ENCODE results near the gene SERP1.

The SERP1 gene

GRCh38 chr3:150535204-150535603, 11.1 kb downstream of the SERP1 start:
- H3K4me1 ChIP-seq (ENCODE audit: control insufficient read depth, low read depth, low read length): no peaks in the 10 kb centered on the region
- no peak overlapping the region for H2BK120ac ChIP-seq (ENCODE audit: low read depth, low read length)
- H3K36me3 ChIP-seq (ENCODE audit: control insufficient read depth, insufficient read depth, low read length): no peaks in the 10 kb centered on the region
- no peak overlapping the region for H3K9ac ChIP-seq (ENCODE audit: low read length)
- H3K79me2 ChIP-seq (ENCODE audit: control insufficient read depth, insufficient read depth, low read length): no peaks in the 10 kb centered on the region
- DNase-seq: no peak
- H2BK5ac ChIP-seq (ENCODE audit: low read length): no peak overlapping the region
- no peaks in the 10 kb centered on the region for H3K79me1 ChIP-seq (ENCODE audit: low read length)
- no peak overlapping the region for H3K27ac ChIP-seq (ENCODE audit: low read depth, low read length)
- no peak overlapping the region for H4K8ac ChIP-seq (ENCODE audit: low read depth, low read length)
- H3K56ac ChIP-seq (ENCODE audit: low read length): no peak overlapping the region
- no peak overlapping the region for H3K4me3 ChIP-seq (ENCODE audit: low read length)
- no peak overlapping the region for H2AK5ac ChIP-seq (ENCODE audit: low read length)
- no peak overlapping the region for H3K23ac ChIP-seq (ENCODE audit: low read length)
- H3K18ac ChIP-seq (ENCODE audit: low read length): no peak overlapping the region
- H3K4me2 ChIP-seq (ENCODE audit: low read length): no peak overlapping the region
- H4K5ac ChIP-seq (ENCODE audit: low read length): no peak overlapping the region
- H3K27me3 ChIP-seq (ENCODE audit: insufficient read depth, low read length, poor library complexity): no peaks in the 10 kb centered on the region
- H2BK15ac ChIP-seq (replicated peaks; ENCODE audit: low read depth): no peak overlapping the region
- WGBS (ENCODE audit: extremely low coverage, insufficient coverage, low lambda C conversion rate): no CpG with 5 or more reads among the region's 4 CpGs
- H3K4ac ChIP-seq (ENCODE audit: low read depth, low read length): no peak overlapping the region

GRCh38 chr3:150531775-150532174, 14.5 kb downstream of the SERP1 start:
- H3K23ac ChIP-seq (ENCODE audit: low read length): no peak overlapping the region
- H3K4me3 ChIP-seq (ENCODE audit: low read length): no peak overlapping the region
- no peak overlapping the region for H3K9ac ChIP-seq (ENCODE audit: low read length)
- H3K79me1 ChIP-seq (ENCODE audit: low read length): no peaks in the 10 kb centered on the region
- H4K8ac ChIP-seq (ENCODE audit: low read depth, low read length): no peak overlapping the region
- DNase-seq: no peak
- no peak overlapping the region for H2BK5ac ChIP-seq (ENCODE audit: low read length)
- H3K27ac ChIP-seq (ENCODE audit: low read depth, low read length): no peak overlapping the region
- H4K5ac ChIP-seq (ENCODE audit: low read length): no peak overlapping the region
- no peak overlapping the region for H2BK15ac ChIP-seq (replicated peaks; ENCODE audit: low read depth)
- no peak overlapping the region for H3K4ac ChIP-seq (ENCODE audit: low read depth, low read length)
- H3K36me3 ChIP-seq (ENCODE audit: control insufficient read depth, insufficient read depth, low read length): no peaks in the 10 kb centered on the region
- H3K4me2 ChIP-seq (ENCODE audit: low read length): no peak overlapping the region
- H3K4me1 ChIP-seq (ENCODE audit: control insufficient read depth, low read depth, low read length): no peaks in the 10 kb centered on the region
- no peak overlapping the region for H3K56ac ChIP-seq (ENCODE audit: low read length)
- no peaks in the 10 kb centered on the region for H3K27me3 ChIP-seq (ENCODE audit: insufficient read depth, low read length, poor library complexity)
- no peak overlapping the region for H2AK5ac ChIP-seq (ENCODE audit: low read length)
- no peak overlapping the region for H3K18ac ChIP-seq (ENCODE audit: low read length)
- H2BK120ac ChIP-seq (ENCODE audit: low read depth, low read length): no peak overlapping the region
- H3K79me2 ChIP-seq (ENCODE audit: control insufficient read depth, insufficient read depth, low read length): no peaks in the 10 kb centered on the region

- Histone ChIP-seq H2BK5ac (ENCODE audit: low read length) (no peak overlapping the region), H2BK15ac (replicated peaks; ENCODE audit: low read depth) (no peak overlapping the region), H3K36me3 (ENCODE audit: control insufficient read depth, insufficient read depth, low read length) (no peaks in the 10 kb centered on the region), H3K4ac (ENCODE audit: low read depth, low read length) (no peak overlapping the region), H3K4me2 (ENCODE audit: low read length) (no peak overlapping the region), H3K23ac (ENCODE audit: low read length) (no peak overlapping the region), H3K79me2 (ENCODE audit: control insufficient read depth, insufficient read depth, low read length) (no peaks in the 10 kb centered on the region), H3K4me1 (ENCODE audit: control insufficient read depth, low read depth, low read length) (no peaks in the 10 kb centered on the region), H4K5ac (ENCODE audit: low read length) (no peak overlapping the region), H3K18ac (ENCODE audit: low read length) (no peak overlapping the region), H3K4me3 (ENCODE audit: low read length) (no peak overlapping the region), H2AK5ac (ENCODE audit: low read length) (no peak overlapping the region), H3K27ac (ENCODE audit: low read depth, low read length) (no peak overlapping the region), H4K8ac (ENCODE audit: low read depth, low read length) (no peak overlapping the region), H2BK120ac (ENCODE audit: low read depth, low read length) (no peak overlapping the region), H3K56ac (ENCODE audit: low read length) (no peak overlapping the region), H3K27me3 (ENCODE audit: insufficient read depth, low read length, poor library complexity) (no peaks in the 10 kb centered on the region), H3K79me1 (ENCODE audit: low read length) (no peaks in the 10 kb centered on the region), H3K9ac (ENCODE audit: low read length) (no peak overlapping the region)
- DNase-seq: no peak
- WGBS (ENCODE audit: extremely low coverage, insufficient coverage, low lambda C conversion rate): no CpG with 5 or more reads among the region's 2 CpGs
These were observed 17.9 kb downstream of the SERP1 start for GRCh38 chr3:150528354-150528797.

- no peak overlapping the region for H2BK5ac ChIP-seq (ENCODE audit: low read length)
- no peak overlapping the region for H2BK120ac ChIP-seq (ENCODE audit: low read depth, low read length)
- no peak overlapping the region for H2BK15ac ChIP-seq (replicated peaks; ENCODE audit: low read depth)
- H3K56ac ChIP-seq (ENCODE audit: low read length): no peak overlapping the region
- H4K5ac ChIP-seq (ENCODE audit: low read length): no peak overlapping the region
- no peak overlapping the region for H3K4me3 ChIP-seq (ENCODE audit: low read length)
- H3K9ac ChIP-seq (ENCODE audit: low read length): no peak overlapping the region
- no CpG with 5 or more reads among the region's 10 CpGs for WGBS (ENCODE audit: extremely low coverage, insufficient coverage, low lambda C conversion rate)
- no peaks in the 10 kb centered on the region for H3K36me3 ChIP-seq (ENCODE audit: control insufficient read depth, insufficient read depth, low read length)
- H3K79me2 ChIP-seq (ENCODE audit: control insufficient read depth, insufficient read depth, low read length): no peaks in the 10 kb centered on the region
- H3K27me3 ChIP-seq (ENCODE audit: insufficient read depth, low read length, poor library complexity): no peaks in the 10 kb centered on the region
- H3K23ac ChIP-seq (ENCODE audit: low read length): no peak overlapping the region
- no peaks in the 10 kb centered on the region for H3K79me1 ChIP-seq (ENCODE audit: low read length)
- H2AK5ac ChIP-seq (ENCODE audit: low read length): no peak overlapping the region
- no peak overlapping the region for H3K4ac ChIP-seq (ENCODE audit: low read depth, low read length)
- H3K4me2 ChIP-seq (ENCODE audit: low read length): no peak overlapping the region
- no peak overlapping the region for H3K18ac ChIP-seq (ENCODE audit: low read length)
- DNase-seq: no peak
- no peaks in the 10 kb centered on the region for H3K4me1 ChIP-seq (ENCODE audit: control insufficient read depth, low read depth, low read length)
- H4K8ac ChIP-seq (ENCODE audit: low read depth, low read length): no peak overlapping the region
- H3K27ac ChIP-seq (ENCODE audit: low read depth, low read length): no peak overlapping the region
These were observed 18.6 kb downstream of the SERP1 start for GRCh38 chr3:150527464-150528255.

GRCh38 chr3:150523538-150523937, 22.8 kb downstream of the SERP1 start:
- Histone ChIP-seq H4K5ac (ENCODE audit: low read length) (no peak overlapping the region), H3K9ac (ENCODE audit: low read length) (no peak overlapping the region), H4K8ac (ENCODE audit: low read depth, low read length) (no peak overlapping the region), H3K18ac (ENCODE audit: low read length) (no peak overlapping the region), H3K4ac (ENCODE audit: low read depth, low read length) (no peak overlapping the region), H2BK15ac (replicated peaks; ENCODE audit: low read depth) (no peak overlapping the region), H2BK5ac (ENCODE audit: low read length) (no peak overlapping the region), H3K4me2 (ENCODE audit: low read length) (no peak overlapping the region), H3K79me1 (ENCODE audit: low read length) (no peaks in the 10 kb centered on the region), H2AK5ac (ENCODE audit: low read length) (no peak overlapping the region), H3K79me2 (ENCODE audit: control insufficient read depth, insufficient read depth, low read length) (no peaks in the 10 kb centered on the region), H2BK120ac (ENCODE audit: low read depth, low read length) (no peak overlapping the region), H3K23ac (ENCODE audit: low read length) (no peak overlapping the region), H3K27me3 (ENCODE audit: insufficient read depth, low read length, poor library complexity) (no peaks in the 10 kb centered on the region), H3K56ac (ENCODE audit: low read length) (no peak overlapping the region), H3K36me3 (ENCODE audit: control insufficient read depth, insufficient read depth, low read length) (no peaks in the 10 kb centered on the region), H3K4me3 (ENCODE audit: low read length) (no peak overlapping the region), H3K27ac (ENCODE audit: low read depth, low read length) (no peak overlapping the region), H3K4me1 (ENCODE audit: control insufficient read depth, low read depth, low read length) (no peaks in the 10 kb centered on the region)
- WGBS (ENCODE audit: extremely low coverage, insufficient coverage, low lambda C conversion rate): no CpG with 5 or more reads among the region's 2 CpGs
- no peak for DNase-seq

- Histone ChIP-seq H2BK5ac (ENCODE audit: low read length) (no peak overlapping the region), H3K27ac (ENCODE audit: low read depth, low read length) (no peak overlapping the region), H3K4me1 (ENCODE audit: control insufficient read depth, low read depth, low read length) (no peaks in the 10 kb centered on the region), H4K5ac (ENCODE audit: low read length) (no peak overlapping the region), H2BK120ac (ENCODE audit: low read depth, low read length) (no peak overlapping the region), H3K18ac (ENCODE audit: low read length) (no peak overlapping the region), H2AK5ac (ENCODE audit: low read length) (no peak overlapping the region), H2BK15ac (replicated peaks; ENCODE audit: low read depth) (no peak overlapping the region), H3K27me3 (ENCODE audit: insufficient read depth, low read length, poor library complexity) (no peaks in the 10 kb centered on the region), H3K4ac (ENCODE audit: low read depth, low read length) (no peak overlapping the region), H3K79me2 (ENCODE audit: control insufficient read depth, insufficient read depth, low read length) (no peaks in the 10 kb centered on the region), H3K23ac (ENCODE audit: low read length) (no peak overlapping the region), H3K9ac (ENCODE audit: low read length) (no peak overlapping the region), H3K4me2 (ENCODE audit: low read length) (no peak overlapping the region), H3K79me1 (ENCODE audit: low read length) (no peaks in the 10 kb centered on the region), H4K8ac (ENCODE audit: low read depth, low read length) (no peak overlapping the region), H3K36me3 (ENCODE audit: control insufficient read depth, insufficient read depth, low read length) (no peaks in the 10 kb centered on the region), H3K56ac (ENCODE audit: low read length) (no peak overlapping the region), H3K4me3 (ENCODE audit: low read length) (no peak overlapping the region)
- no CpG with 5 or more reads among the region's 2 CpGs for WGBS (ENCODE audit: extremely low coverage, insufficient coverage, low lambda C conversion rate)
- DNase-seq: no peak
These were observed 24.8 kb downstream of the SERP1 start for GRCh38 chr3:150521463-150521862.

Measured in mesendoderm (in vitro differentiated cells).